SH-SY5Y (cell line): ENCODE data around the gene FRMD4A.

Source experiments
- GATA2 ChIP-seq: IDR thresholded peaks from 2 replicates; pipeline ENCODE4 v1.6.1; 2011; ENCODE audit warnings: mild to moderate bottlenecking, low read depth, low read length
- GATA3 ChIP-seq: IDR thresholded peaks from 2 replicates; pipeline ENCODE4 v1.6.1; 2011; ENCODE audit warnings: low read depth, mild to moderate bottlenecking, low read length, moderate library complexity

DNA sequence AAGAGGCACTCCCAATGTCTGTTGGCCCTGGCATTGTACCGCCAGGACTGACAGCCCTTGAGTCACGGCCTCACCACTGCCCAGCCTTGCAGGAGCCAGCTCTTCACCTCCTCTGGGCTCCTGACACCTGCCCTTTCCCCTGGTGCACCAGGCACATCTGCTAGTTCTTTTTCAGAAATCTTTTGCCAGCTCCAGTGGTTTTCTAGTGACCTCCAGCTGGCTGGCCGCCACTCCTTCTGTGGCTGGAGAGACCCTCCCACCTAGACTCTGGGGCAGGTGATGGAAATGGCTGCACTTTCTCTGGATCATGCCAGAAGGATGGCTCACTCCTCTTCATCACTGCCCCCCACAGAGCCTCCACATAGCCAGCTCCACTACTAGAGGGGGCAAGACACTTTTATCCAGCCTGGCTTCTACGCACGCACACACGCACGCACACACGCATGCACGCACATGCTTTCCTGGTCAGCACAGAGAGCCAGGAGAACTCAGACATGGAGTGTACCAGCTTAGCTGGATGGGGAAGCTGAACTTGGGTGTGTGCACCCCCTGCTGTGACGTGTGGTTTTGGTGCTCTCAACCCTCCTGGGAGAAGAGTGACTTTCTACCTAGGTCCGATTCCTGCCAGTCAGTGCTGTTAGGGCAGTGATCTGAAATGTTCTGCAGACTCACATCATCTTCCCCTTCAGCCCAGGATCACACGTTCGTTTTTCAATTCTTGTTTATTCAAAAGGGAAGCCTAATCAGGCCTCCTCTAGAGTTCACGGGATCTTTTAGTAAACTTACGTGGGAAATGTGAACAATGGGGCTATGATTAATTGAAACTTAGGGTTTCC, 522.0 kb downstream of the FRMD4A start:
- TF ChIP-seq GATA2 (no peak), GATA3 (no peak)
